Globus pallidus (tissue), 1 donor: ENCODE results near the gene FAM186B.
A peak's percentile ranks its signal among the peaks of the same experiment; 100 is the strongest.

Source experiments
- DNase-seq: peaks from one replicate; pipeline ENCODE4 v3.0.0-alpha.2; 2015; ENCODE audit warnings: low spot score

Gene FAM186B

DNA sequence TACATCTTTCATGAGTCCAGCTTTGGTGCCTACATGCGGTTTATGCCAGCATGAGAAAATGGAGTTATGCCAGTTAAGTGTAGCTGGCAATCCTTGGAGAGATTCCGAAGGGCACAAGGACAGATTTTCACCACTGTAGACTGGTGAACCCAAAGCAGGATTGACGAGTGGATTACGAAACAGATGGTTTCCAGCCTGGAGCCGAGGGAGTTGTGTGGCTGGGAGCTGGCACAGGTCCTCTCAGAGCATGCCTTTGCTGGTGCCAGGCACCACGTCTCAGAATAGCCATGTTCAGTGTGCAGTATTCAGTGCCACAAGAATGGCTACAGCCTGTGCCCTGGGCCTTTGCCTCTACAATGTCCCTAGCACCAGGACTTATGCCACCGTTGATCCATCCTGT, 53.4 kb downstream of the FAM186B start:
- DNase-seq = no peak

DNA sequence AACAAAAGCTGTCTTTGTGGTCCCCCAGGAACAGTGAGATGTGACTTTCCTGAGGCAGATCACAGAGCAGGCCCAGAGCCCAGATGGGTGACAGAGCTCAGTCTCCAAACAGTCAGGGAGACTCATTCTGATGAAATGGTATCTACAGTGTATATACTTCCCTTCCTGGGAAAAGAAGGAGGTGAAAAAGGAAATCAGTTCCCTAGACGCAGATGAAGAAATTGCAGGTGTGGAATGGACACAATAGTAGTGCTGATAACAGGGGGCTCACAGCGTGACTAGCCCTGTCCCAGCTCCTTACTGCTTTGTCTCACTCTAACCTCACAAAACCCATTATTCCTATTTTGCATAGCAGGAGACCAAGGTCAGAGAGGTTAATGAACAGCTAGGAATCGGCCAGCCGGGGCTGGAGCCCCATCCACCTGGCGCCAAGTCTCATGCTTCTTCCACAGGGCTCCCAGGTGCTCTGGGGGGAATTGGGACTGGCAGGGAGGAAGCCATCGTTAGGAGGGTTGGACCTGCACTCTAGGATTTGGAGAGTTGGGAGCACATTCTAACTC, 54.7 kb downstream of the FAM186B start:
- DNase-seq = peak; percentile 24

DNA sequence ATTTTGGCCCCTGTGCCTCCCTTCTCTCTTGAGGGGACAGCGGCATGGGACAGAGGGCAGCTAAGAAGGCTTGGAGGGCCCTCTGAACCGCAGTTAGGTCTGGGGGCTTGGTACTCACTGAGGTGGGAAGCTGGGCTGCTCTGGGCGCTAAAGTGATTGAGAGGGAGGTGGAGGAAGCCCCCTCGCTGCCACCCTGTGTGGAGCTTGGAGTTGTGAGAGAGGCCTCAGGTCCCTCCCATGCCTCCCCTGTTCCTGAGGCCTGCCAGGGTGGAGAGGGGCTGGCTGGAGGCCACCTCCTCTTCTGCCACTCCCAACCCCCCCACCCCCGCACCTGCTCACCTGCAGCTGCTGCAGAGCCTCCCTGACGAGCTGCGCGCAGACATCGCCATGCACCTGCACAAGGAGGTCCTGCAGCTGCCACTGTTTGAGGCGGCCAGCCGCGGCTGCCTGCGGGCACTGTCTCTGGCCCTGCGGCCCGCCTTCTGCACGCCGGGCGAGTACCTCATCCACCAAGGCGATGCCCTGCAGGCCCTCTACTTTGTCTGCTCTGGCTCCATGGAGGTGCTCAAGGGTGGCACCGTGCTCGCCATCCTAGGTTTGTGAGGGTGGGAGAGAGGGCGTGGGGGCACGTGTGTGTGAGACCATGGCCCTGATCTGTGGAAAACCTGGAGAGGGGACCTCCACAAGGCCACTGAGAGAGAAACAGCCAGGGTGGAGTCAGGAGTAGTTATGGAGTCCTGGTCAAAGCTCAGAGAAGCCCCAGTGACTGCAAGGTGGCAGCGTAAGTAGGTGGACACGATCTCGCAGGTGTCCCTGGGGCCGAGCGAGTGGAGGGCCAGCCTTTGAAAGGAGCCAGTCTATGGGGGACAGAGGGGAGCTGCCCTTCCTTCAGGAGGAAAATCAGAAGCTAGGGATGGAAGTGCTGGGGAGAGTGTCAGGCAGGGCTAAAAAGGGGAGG, 55.4 kb downstream of the FAM186B start:
- no peak for DNase-seq

DNA sequence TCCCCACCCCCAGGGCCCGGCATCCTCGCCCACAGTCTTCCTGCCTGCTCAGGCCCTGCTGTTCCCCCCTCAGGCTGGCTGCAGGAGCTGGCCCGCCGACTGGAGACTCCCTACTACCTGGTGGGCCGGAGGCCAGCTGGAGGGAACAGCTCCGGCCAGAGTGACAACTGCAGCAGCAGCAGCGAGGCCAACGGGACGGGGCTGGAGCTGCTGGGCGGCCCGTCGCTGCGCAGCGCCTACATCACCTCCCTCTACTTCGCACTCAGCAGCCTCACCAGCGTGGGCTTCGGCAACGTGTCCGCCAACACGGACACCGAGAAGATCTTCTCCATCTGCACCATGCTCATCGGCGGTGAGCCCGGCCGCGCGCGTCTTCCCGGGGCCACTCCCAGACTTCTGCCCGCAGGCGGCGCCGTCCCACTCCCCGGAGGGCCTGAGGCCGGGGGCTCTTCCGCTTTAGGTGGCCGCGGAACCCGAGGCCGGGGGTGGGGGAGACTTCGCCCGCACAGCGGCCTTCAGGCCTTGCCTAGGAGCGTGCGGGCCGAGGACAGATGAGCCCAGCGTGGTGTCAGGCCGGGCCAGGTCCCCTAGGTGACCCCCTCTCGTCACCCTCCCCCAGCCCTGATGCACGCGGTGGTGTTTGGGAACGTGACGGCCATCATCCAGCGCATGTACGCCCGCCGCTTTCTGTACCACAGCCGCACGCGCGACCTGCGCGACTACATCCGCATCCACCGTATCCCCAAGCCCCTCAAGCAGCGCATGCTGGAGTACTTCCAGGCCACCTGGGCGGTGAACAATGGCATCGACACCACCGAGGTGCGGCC, 56.4 kb downstream of the FAM186B start:
- peak; percentile 20 for DNase-seq

DNA sequence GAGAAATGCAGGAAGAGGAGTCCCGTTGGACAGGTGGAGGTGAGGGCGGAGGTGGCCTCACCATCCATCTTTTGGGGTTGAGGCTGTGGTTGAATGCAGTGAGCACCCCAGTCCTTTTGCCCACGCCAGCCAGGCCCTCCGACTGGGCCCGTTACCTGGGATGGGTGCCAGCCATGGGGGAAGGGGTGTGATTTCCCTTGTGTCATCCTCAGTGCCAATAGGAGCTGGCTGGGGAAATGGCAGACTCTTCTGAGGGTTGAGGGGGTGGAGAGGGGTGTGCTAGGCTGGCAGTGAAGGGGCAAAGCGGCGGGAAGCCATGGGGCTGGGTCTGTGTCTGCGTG, 57.0 kb downstream of the FAM186B start:
- DNase-seq = no peak

DNA sequence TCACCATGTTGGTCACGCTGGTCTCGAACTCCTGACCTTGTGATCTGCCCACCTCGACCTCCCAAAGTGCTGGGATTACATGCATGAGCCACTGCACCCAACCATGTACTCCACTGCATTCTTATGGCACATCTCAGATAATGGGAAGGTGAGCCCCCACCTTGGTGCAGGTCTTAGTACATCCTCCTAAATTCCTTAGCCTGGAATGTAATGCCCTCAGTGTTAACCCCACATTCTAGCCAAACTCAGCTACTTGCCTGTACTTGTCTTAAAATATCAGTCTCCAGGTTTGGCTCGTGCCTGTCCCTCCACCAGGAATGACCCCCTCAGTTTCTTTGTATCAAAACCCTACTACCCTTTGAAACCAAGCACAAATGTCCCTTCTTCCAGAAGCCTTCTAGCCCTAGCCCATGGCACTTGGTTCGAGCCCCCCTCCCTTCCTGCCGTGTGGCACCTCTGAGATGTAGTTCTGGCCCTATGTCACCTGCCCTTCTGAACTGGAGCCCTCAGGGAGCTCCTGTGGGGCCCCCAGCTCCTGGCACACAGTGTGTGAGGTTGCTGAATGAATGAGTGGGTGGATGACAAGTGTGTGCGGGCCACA, 58.2 kb downstream of the FAM186B start:
- no peak for DNase-seq

DNA sequence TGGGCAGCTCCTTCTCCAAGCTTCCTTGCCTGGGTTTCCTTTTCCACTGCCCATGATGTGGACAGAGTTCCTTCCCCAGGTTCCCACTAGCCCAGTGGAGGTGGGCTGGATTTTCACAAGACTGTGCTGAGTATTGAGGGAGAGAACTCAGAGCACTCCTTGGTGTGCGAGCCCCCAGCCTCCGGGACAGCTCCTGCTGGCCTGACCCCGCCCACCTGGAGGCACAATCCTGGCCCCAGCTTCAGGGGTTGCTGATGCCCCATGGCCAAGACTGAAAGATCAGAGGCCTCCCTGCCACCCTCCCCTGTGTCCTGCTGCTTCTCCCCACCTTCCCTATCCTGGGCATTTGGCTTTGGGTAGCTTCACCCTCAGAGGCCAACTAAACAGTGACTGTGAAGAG, 59.0 kb downstream of the FAM186B start:
- DNase-seq = no peak

DNA sequence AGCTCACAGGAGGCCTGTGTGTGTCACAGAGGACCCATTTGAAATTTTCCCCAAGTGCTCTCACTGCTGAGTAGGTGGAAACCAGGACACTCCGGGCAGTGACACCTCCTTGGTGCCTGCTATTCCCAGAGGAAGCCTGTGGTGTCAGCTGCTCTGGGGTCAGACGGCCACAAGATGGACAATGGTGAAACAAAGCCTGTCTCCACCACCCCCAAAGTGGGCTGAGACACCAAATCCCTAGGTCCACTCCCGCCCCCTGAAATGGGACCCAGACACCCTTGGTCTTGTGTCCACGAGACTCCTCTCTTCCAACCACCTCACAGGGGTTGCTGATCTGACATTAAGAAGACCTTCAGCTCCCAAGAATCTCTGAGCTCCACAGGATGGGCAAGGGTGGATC, 59.6 kb downstream of the FAM186B start:
- no peak for DNase-seq

DNA sequence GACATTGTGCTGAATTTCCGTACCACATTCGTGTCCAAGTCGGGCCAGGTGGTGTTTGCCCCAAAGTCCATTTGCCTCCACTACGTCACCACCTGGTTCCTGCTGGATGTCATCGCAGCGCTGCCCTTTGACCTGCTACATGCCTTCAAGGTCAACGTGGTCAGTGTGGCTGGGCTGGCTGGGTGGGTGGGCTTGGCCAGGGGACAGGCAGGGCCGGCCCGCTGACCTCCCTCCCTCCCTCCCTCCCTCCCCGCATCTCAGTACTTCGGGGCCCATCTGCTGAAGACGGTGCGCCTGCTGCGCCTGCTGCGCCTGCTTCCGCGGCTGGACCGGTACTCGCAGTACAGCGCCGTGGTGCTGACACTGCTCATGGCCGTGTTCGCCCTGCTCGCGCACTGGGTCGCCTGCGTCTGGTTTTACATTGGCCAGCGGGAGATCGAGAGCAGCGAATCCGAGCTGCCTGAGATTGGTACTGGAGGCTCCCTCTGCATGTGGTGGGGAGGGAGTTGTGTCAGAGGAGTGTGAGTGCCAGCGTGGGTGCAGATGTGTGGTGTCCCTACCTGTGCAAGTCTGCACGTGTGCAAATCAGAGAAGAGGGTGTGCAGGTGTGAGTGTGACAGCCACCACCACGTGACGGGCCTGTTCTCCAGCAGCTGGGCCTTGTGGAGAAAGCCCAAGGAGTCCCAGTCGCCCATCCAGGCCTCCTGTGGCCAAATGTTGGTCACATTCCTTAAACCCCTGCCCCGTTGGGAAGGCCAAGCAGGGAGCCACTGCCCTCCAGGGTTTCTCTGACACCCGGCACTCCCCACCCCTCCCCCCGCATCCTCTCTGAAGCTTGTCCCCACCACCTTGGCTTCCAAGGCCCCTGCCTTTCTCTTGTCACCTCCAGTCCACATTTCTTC, 61.3 kb downstream of the FAM186B start:
- DNase-seq = no peak

DNA sequence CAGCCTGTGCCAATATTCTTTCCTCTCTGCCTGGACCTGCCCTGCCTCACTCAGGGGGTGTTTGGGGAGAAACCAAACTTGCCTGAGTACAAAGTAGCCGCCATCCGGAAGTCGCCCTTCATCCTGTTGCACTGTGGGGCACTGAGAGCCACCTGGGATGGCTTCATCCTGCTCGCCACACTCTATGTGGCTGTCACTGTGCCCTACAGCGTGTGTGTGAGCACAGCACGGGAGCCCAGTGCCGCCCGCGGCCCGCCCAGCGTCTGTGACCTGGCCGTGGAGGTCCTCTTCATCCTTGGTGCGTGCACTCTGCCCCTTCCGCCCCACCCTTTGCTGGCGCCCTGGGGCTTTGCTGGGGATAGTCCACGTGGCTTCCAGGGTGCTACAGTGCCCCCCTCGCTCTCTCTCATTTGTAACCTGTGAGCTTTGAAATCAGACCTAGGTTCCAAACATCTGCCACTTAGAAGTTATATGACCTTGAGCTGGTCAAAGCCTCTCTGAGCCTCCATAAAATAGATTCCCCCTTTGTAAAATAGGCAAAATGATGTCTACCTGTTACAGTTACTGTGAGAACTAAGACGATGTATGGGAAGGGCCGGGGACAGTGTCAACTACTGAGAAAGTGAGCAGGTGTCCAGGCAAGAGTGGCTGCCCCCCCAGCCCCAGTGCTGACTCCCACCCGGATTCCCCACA, 62.1 kb downstream of the FAM186B start:
- DNase-seq = no peak

DNA sequence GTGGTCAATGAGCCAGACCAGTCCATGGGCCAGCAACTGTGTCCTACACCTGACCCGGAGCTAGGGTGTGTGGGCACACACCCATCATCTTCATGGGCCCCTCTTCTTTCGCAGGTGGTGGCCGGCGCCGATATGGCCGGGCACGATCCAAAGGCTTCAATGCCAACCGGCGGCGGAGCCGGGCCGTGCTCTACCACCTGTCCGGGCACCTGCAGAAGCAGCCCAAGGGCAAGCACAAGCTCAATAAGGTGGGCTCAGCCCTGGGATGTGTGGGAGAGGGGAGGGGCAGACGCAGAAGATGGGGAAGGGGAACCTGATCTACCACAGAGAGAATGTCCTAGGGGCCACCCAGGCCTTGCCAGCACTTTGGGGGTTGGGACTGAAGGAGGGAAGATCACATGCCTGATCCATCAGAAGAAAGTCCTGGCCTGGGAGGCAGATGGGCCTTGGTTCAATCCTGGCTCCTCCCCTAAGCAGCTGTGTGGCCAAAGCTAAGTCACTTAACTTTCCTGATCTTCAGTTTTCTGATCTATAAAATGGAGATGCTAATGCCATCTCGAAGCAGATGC, 62.8 kb downstream of the FAM186B start:
- DNase-seq = no peak

DNA sequence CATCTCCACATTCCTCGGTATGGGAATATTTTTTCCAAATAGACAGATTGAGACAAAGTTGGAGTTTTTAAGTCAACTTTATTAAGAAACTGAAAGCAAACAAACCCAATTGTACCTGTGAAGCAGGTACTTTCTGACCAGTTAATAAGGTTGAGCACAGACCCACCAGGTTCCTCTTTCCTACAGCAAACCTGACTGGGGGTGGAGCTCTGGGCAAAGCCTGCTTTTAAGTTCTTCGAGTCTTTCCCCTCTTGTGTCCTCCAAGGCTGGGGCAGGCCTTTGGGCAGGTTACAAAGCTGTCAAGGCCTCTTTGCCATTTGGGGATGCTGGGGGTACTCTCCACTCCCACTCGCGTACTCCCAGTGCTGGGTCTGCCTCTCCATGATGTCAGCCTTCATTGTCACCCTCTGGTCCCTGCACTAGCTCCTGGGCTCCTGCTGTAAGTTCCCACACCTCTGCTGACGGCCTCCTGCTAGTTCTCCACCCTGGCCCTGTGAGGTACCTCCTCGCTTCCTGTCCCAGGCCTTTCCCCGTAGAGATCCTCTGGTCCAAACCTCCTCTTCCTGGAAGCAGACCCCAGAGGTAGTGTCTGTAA, 63.4 kb downstream of the FAM186B start:
- DNase-seq = no peak

DNA sequence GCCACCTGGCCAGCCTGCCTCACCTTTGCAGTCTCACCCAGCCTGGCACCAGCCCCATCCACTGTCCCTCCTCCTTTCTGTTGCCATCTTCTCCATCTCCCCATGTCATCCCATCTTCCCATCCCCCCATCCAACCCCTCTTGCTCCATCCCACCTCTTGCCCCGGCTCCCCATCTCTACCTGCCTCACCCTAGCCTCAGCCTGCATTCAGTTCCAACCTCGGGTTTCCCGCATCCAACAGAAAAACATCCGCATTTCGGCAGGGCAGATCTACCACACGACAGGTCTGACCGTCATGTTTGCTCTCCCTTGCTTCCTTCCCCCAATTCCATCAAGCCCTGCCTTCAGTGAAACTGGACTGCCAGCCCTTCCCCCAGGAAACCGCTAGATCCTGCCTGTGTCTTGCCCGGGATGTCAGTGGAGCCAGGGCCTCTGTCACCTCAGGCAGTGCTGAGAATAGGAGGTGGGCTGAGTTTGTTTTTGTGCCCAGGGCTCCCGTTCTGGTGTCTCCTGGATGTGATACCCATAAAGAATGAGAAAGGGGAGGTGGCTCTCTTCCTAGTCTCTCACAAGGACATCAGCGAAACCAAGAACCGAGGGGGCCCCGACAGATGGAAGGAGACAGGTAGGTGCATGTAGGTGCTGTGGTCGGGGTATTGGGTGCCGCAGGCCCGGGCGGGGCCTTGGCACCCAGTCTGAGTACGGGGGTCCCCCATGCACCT, 64.1 kb downstream of the FAM186B start:
- no peak for DNase-seq

DNA sequence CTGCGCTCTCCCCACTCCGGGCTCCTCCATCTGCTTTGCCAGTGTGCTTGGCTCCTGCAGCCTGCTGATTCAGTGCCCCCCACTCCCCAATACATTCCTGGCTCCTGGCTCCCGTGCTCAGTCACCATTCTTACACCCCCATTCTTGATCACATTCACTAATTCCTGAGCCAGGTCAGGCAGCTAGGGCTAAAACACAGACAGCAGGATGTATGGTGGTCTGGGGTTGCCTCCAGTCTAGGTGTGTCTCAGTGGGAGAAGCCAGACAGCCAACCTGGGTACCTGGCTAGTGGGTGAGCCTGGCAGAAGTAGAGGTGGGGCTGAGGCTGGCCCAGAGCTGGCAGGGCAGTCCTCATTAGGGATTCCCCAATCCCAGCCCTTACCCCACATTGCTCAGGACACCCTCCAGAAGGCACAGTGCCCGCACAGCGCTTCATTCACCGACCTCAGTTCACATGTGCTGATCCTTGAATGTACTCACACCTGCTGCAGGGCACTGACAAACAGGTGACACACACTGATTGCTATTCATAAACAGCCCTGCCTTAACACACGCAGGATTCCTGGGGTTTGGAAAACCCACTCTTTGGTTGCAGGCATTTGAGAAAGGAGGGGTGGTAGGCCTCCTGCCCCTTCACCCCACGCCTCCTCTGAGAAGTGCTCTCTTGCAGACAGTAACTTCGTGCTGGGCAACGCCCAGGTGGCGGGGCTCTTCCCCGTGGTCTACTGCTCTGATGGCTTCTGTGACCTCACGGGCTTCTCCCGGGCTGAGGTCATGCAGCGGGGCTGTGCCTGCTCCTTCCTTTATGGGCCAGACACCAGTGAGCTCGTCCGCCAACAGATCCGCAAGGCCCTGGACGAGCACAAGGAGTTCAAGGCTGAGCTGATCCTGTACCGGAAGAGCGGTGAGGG, 65.0 kb downstream of the FAM186B start:
- no peak for DNase-seq

DNA sequence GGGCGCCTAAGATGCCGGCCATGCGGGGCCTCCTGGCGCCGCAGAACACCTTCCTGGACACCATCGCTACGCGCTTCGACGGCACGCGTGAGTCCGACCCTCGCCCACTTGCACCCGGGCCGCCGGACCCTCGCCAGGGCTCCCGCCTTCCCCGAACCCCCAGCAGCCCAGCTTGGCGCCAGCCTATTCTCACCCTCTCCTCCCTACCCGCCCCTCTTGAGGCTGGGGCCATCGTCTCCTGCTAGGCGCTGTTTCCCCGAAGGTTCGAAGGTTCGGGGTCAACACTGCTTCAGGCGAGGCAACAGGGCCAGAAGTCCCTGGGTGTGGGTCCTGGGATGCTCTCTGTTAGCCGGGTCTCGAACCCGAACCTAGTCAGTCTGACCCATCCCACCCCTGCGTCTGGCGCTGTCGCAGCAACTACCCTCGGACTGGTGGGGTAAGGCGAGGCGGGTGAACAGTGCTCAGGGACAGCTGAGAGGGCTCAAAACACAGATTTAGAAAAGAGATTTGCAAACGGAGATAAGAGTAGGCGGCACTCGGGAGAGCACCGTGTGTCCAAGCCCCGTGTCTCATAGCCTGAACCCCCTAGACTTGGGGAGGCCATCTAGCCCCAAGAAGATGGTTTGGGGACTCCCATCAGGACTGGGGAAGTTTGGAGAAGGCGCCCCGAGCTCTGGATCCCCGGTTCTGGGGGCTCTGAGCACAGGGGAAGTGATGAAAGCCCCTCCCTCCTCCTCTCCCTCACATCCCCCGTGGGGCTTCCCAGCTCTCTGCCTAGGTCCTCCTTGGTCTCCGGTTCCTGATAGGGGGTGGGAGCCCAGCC, 65.8 kb downstream of the FAM186B start:
- DNase-seq = no peak

DNA sequence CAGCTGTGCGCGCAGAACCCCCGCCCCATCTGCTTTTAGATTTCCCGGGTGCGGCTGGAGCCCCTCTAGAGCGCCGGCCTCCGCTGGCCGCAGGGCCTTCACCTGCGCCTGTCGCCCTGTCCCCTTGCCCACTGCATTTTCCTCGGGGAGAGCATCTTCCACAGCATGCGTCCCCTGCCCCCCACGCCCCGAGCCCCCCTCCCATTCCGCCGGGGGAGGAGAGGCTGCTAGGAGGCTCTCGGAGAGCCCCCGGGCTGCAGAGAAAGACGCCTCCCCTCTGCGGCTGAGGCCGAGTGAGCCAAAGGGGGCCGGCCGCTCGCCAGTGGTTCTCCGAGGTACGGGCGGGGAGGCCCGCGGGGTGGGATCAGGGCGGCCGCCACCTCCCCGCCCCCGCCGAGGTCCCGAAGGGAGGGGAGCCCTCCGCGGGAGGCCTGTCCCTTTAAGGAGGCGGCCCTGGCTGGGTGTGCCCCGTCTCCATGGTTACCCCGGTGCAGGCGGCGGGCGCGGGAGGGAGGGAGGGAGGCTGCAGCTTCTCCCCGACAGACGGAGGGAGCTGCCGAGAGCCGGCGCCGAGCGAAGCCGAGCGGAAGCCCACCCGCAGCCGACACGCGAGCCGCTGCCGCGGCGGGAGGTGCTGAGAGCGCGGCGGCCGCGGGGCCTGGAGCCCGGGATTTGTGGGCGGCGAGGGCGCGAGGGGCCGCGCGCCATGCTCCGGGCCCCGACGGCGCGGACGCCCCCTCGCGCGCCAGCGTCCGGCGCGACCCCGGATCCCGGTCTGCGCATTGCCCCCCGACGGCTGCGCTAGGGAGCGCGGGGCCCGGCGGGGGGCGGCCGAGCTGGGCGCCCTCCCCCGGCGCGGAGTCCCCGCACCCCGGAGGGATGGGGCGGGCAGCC, 66.7 kb downstream of the FAM186B start, which contains the start of gene KCNH3:
KCNH3 (plus strand) TSS at position 521 of the 894 bp plus-strand sequence. CDS start 387 bp downstream, outside the sequence.
- peak; percentile 37 for DNase-seq
